B cell (primary cell): ENCODE data around the gene PLXNA3.

Source experiments
- EZH2 ChIP-seq: IDR thresholded peaks from 2 replicates; pipeline ENCODE4 v1.6.1; 2012; ENCODE audit warnings: borderline replicate concordance, low read depth, mild to moderate bottlenecking, moderate library complexity, low read length; ENCODE audit not compliant: insufficient read depth, poor library complexity, severe bottlenecking
- TF ChIP-seq, protein P1 (sequence below): fragments of 200-600 bp; IDR thresholded peaks from one replicate; pipeline ENCODE4 v1.8.0; 2022; ENCODE audit warnings: antibody characterized with exemption, mild to moderate bottlenecking

DNA sequence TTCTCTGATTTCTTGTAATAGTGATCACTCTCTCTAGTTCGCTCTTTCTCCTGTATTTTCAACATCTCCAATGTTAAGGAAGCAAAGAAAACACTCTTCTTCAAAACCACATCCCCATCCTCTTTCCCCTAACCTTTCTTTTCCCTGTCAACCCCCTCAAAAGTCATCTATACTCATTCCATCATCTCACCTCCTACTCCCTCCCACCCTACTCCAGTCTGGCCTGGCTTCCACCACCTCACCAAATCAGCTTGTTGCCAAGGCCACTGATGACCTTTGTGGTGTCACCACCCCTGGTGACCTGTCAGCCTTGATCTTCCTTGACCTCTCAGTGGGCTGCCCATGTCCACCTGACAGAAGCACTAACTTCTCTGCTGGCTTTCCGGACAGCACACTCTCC is 55.6 kb downstream of the PLXNA3 start:
- TF ChIP-seq, protein P1, sequence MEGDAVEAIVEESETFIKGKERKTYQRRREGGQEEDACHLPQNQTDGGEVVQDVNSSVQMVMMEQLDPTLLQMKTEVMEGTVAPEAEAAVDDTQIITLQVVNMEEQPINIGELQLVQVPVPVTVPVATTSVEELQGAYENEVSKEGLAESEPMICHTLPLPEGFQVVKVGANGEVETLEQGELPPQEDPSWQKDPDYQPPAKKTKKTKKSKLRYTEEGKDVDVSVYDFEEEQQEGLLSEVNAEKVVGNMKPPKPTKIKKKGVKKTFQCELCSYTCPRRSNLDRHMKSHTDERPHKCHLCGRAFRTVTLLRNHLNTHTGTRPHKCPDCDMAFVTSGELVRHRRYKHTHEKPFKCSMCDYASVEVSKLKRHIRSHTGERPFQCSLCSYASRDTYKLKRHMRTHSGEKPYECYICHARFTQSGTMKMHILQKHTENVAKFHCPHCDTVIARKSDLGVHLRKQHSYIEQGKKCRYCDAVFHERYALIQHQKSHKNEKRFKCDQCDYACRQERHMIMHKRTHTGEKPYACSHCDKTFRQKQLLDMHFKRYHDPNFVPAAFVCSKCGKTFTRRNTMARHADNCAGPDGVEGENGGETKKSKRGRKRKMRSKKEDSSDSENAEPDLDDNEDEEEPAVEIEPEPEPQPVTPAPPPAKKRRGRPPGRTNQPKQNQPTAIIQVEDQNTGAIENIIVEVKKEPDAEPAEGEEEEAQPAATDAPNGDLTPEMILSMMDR = no peak
- no peak for TF ChIP-seq EZH2
